K562 (cell line): Measurements from ENCODE around the gene GLB1L2. TPM values are rescaled to one million over a fixed set of nuclear protein-coding genes. Genes with fewer than 3 reads are reported as not detected.

Experiments used
- HDAC1 ChIP-seq, 2 experiments: fragments of 450-650 bp; IDR thresholded peaks; 2 replicates each; pipeline ENCODE4 v1.6.1; 2016 to 2017; ENCODE audit warnings: inconsistent platforms in 1 of 2, mild to moderate bottlenecking in 1 of 2, moderate library complexity in 1 of 2
- NFE2 ChIP-seq: IDR thresholded peaks from 2 replicates; pipeline ENCODE4 v1.6.1; 2014; ENCODE audit warnings: antibody characterized with exemption, low read depth
- NFRKB ChIP-seq: fragments of 450-650 bp; IDR thresholded peaks from 2 replicates; pipeline ENCODE4 v1.6.1; 2016; ENCODE audit warnings: low read depth
- PHB2 ChIP-seq: fragments of 450-650 bp; IDR thresholded peaks from 2 replicates; pipeline ENCODE4 v1.6.1; 2017; ENCODE audit warnings: low read depth
- SP1 ChIP-seq: sonication (generic); formaldehyde crosslinking; IDR thresholded peaks from 2 replicates; pipeline ENCODE4 v1.8.1; 2022; ENCODE audit warnings: mild to moderate bottlenecking, missing genetic modification reagents
- TAF7 ChIP-seq: fragments of 450-650 bp; IDR thresholded peaks from 2 replicates; pipeline ENCODE4 v1.6.1; 2016; ENCODE audit warnings: missing genetic modification characterization, missing compliant biosample characterization
- XRCC4 ChIP-seq: IDR thresholded peaks from one replicate; pipeline ENCODE4 v1.6.1; 2011; ENCODE audit not compliant: insufficient read depth, insufficient read length; ENCODE audit errors: extremely low read depth
- ZBTB40 ChIP-seq, 2 experiments: fragments of 450-650 bp in 1 of 2; sonication (generic) in 1 of 2; formaldehyde crosslinking in 1 of 2; IDR thresholded peaks; 2 replicates each; pipeline versions ENCODE4 v1.7.1 to v1.9.0; 2016 to 2022; ENCODE audit warnings: inconsistent platforms in 1 of 2, mild to moderate bottlenecking in 1 of 2, missing genetic modification reagents in 1 of 2
- ZFP91 ChIP-seq: sonication (generic); formaldehyde crosslinking; IDR thresholded peaks from 2 replicates; pipeline ENCODE4 v1.8.0; 2022; ENCODE audit warnings: mild to moderate bottlenecking, missing genetic modification reagents
- polyA plus RNA-seq, 8 experiments: library from polyadenylated mRNA; depleted of rRNA in 4 of 8; stranded (reverse) in 5 of 8; unstranded in 3 of 8; fragments of >200 nt; fragmentation: Nextera tagmentation in 2 of 8; fragmentation: Illumina TruSeq in 1 of 8; extraction: Ambion mirVana in 2 of 8; extraction: Trizol in 1 of 8; gene quantifications; 2 replicates each; pipeline versions ENCODE4 v1.2.1 to v1.2.3, GENCODE V29; 2011 to 2014; ENCODE audit warnings: inconsistent platforms in 1 of 8, missing spikeins in 1 of 8
- total RNA-seq, 7 experiments: library from RNA; depleted of rRNA in 6 of 7; stranded (reverse); fragments of >200 nt in 6 of 7; fragmentation: Illumina TruSeq in 2 of 7; extraction: Trizol in 2 of 7; gene quantifications; 2 replicates each; pipeline versions ENCODE4 v1.2.1 to v1.2.3, GENCODE V29; 2011 to 2021; ENCODE audit warnings: low replicate concordance in 1 of 7
- TF ChIP-seq, protein P1 (sequence below): fragments of 250-450 bp; sonication (Bioruptor Pico); IDR thresholded peaks from 2 replicates; pipeline ENCODE4 v1.4.0; 2020; ENCODE audit warnings: mild to moderate bottlenecking, moderate library complexity, borderline replicate concordance
- TF ChIP-seq, protein P2 (sequence below): fragments of 250-450 bp; sonication (Bioruptor Pico); IDR thresholded peaks from 2 replicates; pipeline ENCODE4 v1.8.0; 2021; ENCODE audit warnings: moderate library complexity, mild to moderate bottlenecking, inconsistent platforms

GLB1L2 gene
- total and polyA plus RNA-seq, 9 of the 15 experiments (the other 6 are each of a cell fraction or from before 2014, with no cell fraction given) = 0.84 to 21.4 (median 13.8) TPM

DNA sequence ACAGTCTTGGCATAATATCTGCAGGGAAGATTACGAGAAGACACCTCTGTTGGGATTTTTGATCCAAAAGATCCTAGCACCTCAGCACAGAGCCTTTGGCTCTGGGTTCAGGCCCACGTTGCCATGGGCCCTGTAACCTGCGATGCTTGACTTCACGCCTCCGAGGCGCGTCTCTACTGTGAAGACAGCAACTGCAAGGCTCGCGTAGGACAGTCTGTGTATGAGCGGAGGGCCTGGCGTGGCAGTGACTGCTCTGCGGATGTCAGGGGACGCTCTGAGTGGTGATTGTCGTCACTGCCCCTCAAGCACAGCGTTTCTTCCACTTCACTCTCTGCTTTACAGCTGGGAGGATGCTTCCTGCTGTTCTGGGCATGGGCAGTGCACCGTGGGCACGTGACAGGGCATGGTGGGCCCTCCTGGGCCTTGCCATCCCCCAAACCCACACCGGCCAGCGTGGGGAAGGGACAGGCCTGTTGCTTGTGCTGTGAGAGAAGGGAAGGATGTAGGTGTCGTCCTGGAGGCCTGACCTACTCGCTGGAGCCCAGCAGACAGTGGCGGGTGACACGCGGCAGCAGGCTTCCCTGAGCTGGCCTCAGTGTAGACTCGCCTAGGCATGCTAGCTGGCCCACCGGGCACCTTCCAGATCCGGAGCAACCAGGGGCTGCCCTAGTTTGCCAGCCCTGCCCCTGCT is 26.5 kb downstream of the GLB1L2 start (continued):
- TF ChIP-seq ZBTB40 (IDR thresholded peaks at IDR 0.05) = no peak
- TF ChIP-seq ZBTB40 (CRISPR knock-in tag; IDR thresholded peaks at IDR 0.05) = no peak
- no peak for TF ChIP-seq TAF7 (tag)
- no peak for TF ChIP-seq NFE2
- TF ChIP-seq, protein P1, sequence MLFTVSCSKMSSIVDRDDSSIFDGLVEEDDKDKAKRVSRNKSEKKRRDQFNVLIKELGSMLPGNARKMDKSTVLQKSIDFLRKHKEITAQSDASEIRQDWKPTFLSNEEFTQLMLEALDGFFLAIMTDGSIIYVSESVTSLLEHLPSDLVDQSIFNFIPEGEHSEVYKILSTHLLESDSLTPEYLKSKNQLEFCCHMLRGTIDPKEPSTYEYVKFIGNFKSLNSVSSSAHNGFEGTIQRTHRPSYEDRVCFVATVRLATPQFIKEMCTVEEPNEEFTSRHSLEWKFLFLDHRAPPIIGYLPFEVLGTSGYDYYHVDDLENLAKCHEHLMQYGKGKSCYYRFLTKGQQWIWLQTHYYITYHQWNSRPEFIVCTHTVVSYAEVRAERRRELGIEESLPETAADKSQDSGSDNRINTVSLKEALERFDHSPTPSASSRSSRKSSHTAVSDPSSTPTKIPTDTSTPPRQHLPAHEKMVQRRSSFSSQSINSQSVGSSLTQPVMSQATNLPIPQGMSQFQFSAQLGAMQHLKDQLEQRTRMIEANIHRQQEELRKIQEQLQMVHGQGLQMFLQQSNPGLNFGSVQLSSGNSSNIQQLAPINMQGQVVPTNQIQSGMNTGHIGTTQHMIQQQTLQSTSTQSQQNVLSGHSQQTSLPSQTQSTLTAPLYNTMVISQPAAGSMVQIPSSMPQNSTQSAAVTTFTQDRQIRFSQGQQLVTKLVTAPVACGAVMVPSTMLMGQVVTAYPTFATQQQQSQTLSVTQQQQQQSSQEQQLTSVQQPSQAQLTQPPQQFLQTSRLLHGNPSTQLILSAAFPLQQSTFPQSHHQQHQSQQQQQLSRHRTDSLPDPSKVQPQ (CRISPR knock-in tag) = no peak
- TF ChIP-seq, protein P2, sequence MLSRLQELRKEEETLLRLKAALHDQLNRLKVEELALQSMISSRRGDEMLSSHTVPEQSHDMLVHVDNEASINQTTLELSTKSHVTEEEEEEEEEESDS (CRISPR knock-in tag) = no peak
- no peak for TF ChIP-seq SP1 (CRISPR knock-in tag)
- TF ChIP-seq NFRKB = no peak
- no peak for TF ChIP-seq ZFP91
- TF ChIP-seq PHB2 = no peak
- no peak for TF ChIP-seq XRCC4
- no peak for TF ChIP-seq HDAC1 (IDR thresholded peaks at IDR 0.05)
